Measurements from ENCODE around the gene TMUB2. TPM values are rescaled to one million over a fixed set of nuclear protein-coding genes. Genes with fewer than 3 reads are reported as not detected.

TMUB2 gene
- total RNA-seq, 3 donors from 2014 or later (not counting 1 experiment from before 2014, with no cell fraction given): 40.4 to 48.2 (median 41.0) TPM

GRCh38 chr17:44205962-44206824 lies 19.4 kb downstream of the TMUB2 start:
- H3K4me1 ChIP-seq (ENCODE audit: control insufficient read depth, insufficient read depth, low read length): peaks cover 23% of the 10 kb centered on the region
- H3K9me3 ChIP-seq (ENCODE audit: control insufficient read depth, insufficient read depth, low read length): no peaks in the 10 kb centered on the region
- 80% methylated on average over 13 of the region's 13 CpGs for WGBS (ENCODE audit: insufficient coverage)
- no peak for TF ChIP-seq CTCF (IDR thresholded peaks at IDR 0.05)
- H3K36me3 Mint-ChIP-seq: no peaks in the 10 kb centered on the region
- ATAC-seq: no peak
- H3K27ac Mint-ChIP-seq: no peak overlapping the region
- H3K9me3 Mint-ChIP-seq: no peaks in the 10 kb centered on the region
- H3K27me3 Mint-ChIP-seq (ENCODE audit: low read depth in 2 of 2): no peaks in the 10 kb centered on the region
- no peak overlapping the region for H3K4me3 ChIP-seq (ENCODE audit: low read length)
- DNase-seq: peak in 1 of 2 donors; percentile 40
- intact Hi-C loops (cut with micrococcal nuclease): no loop called here
- H3K27me3 ChIP-seq (ENCODE audit: control insufficient read depth, insufficient read depth, low read length): no peaks in the 10 kb centered on the region
- H3K36me3 ChIP-seq (ENCODE audit: control insufficient read depth, insufficient read depth, low read length): peaks cover 37% of the 10 kb centered on the region
- H3K4me1 Mint-ChIP-seq: peaks cover 28 to 34% of the 10 kb centered on the region in 2 donors
- H3K4me3 Mint-ChIP-seq: no peak overlapping the region
- no peak overlapping the region for H3K27ac ChIP-seq (ENCODE audit: low read length)

- Histone ChIP-seq H3K27ac (ENCODE audit: low read length) (no peak overlapping the region), H3K9me3 (ENCODE audit: control insufficient read depth, insufficient read depth, low read length) (no peaks in the 10 kb centered on the region), H3K36me3 (ENCODE audit: control insufficient read depth, insufficient read depth, low read length) (peaks cover 43% of the 10 kb centered on the region), H3K27me3 (ENCODE audit: control insufficient read depth, insufficient read depth, low read length) (no peaks in the 10 kb centered on the region), H3K4me1 (ENCODE audit: control insufficient read depth, insufficient read depth, low read length) (peaks cover 26% of the 10 kb centered on the region), H3K4me3 (ENCODE audit: low read length) (no peak overlapping the region)
- Mint-ChIP-seq H3K9me3 (no peaks in the 10 kb centered on the region), H3K27ac (no peak overlapping the region), H3K27me3 (ENCODE audit: low read depth in 2 of 2) (no peaks in the 10 kb centered on the region), H3K4me3 (no peak overlapping the region), H3K4me1 (peaks cover 25 to 31% of the 10 kb centered on the region in 2 donors), H3K36me3 (no peaks in the 10 kb centered on the region)
- DNase-seq (no peak), ATAC-seq (no peak)
- intact Hi-C loops (cut with micrococcal nuclease): no loop called here
- WGBS (ENCODE audit: insufficient coverage): 91% methylated on average over 5 of the region's 6 CpGs
- no peak for TF ChIP-seq CTCF (IDR thresholded peaks at IDR 0.05)
Measured at GRCh38 chr17:44206825-44207155, 20.0 kb downstream of the TMUB2 start.

GRCh38 chr17:44207319-44207718 lies 20.5 kb downstream of the TMUB2 start:
- peak overlapping the region in 1 of 2 donors; percentile 66 for H3K27ac Mint-ChIP-seq
- WGBS (ENCODE audit: insufficient coverage): 95% methylated on average over 11 of the region's 17 CpGs
- Histone ChIP-seq H3K9me3 (ENCODE audit: control insufficient read depth, insufficient read depth, low read length) (no peaks in the 10 kb centered on the region), H3K36me3 (ENCODE audit: control insufficient read depth, insufficient read depth, low read length) (peaks cover 44% of the 10 kb centered on the region), H3K4me3 (ENCODE audit: low read length) (no peak overlapping the region), H3K27me3 (ENCODE audit: control insufficient read depth, insufficient read depth, low read length) (no peaks in the 10 kb centered on the region), H3K4me1 (ENCODE audit: control insufficient read depth, insufficient read depth, low read length) (peaks cover 26% of the 10 kb centered on the region), H3K27ac (ENCODE audit: low read length) (no peak overlapping the region)
- no peaks in the 10 kb centered on the region for H3K9me3 Mint-ChIP-seq
- DNase-seq: no peak
- no peaks in the 10 kb centered on the region for H3K27me3 Mint-ChIP-seq (ENCODE audit: low read depth in 2 of 2)
- intact Hi-C loops (cut with micrococcal nuclease): no loop called here
- ATAC-seq: no peak
- H3K4me1 Mint-ChIP-seq: peaks cover 25 to 31% of the 10 kb centered on the region in 2 donors
- TF ChIP-seq CTCF (IDR thresholded peaks at IDR 0.05): no peak
- H3K36me3 Mint-ChIP-seq: no peaks in the 10 kb centered on the region
- H3K4me3 Mint-ChIP-seq: no peak overlapping the region

All from natural killer cell (primary cell).